ENCODE measurements around the gene ABHD17A. TPM values are rescaled to one million over a fixed set of nuclear protein-coding genes. Genes with fewer than 3 reads are reported as not detected.
A peak's percentile ranks its signal among the peaks of the same experiment; 100 is the strongest.

The ABHD17A gene
- total RNA-seq, 1 experiment from 2014 or later = 60.7 TPM

- no peak for TF ChIP-seq ZBTB43 (CRISPR knock-in tag; IDR thresholded peaks at IDR 0.05)
- TF ChIP-seq PRRX2 (CRISPR knock-in tag; IDR thresholded peaks at IDR 0.05) = no peak
- no peak for TF ChIP-seq CREB1 (CRISPR knock-in tag; IDR thresholded peaks at IDR 0.05)
- no peak for TF ChIP-seq MLX (CRISPR knock-in tag; IDR thresholded peaks at IDR 0.05)
Measured at GRCh38 chr19:1861599-1862031, 23.7 kb downstream of the ABHD17A start (continued).

- Mint-ChIP-seq H3K27ac (no peak overlapping the region), H3K27me3 (ENCODE audit: low read depth) (peaks cover 11% of the 10 kb centered on the region), H3K4me3 (peak overlapping the region; percentile 84), H3K36me3 (no peaks in the 10 kb centered on the region), H3K9me3 (no peaks in the 10 kb centered on the region), H3K4me1 (peaks cover 30% of the 10 kb centered on the region)
- DNase-seq (ENCODE audit: low spot score) = no peak
- ChIA-PET CTCF (interaction anchor here (1.1 kb wide), 1 partner anchor 12 kb away, joined by 4 read pairs; the partner anchor contains the start of gene REXO1), POLR2A (no interaction called here)
- ATAC-seq = no peak
- TF ChIP-seq ZSCAN18 (CRISPR knock-in tag; IDR thresholded peaks at IDR 0.05) (no peak), AFF4 (CRISPR knock-in tag; IDR thresholded peaks at IDR 0.05; ENCODE audit: borderline replicate concordance) (no peak), ZNF532 (CRISPR knock-in tag; IDR thresholded peaks at IDR 0.05; ENCODE audit: borderline replicate concordance) (no peak), MXD4 (CRISPR knock-in tag; IDR thresholded peaks at IDR 0.05; ENCODE audit: borderline replicate concordance) (no peak), PREB (CRISPR knock-in tag; IDR thresholded peaks at IDR 0.05; ENCODE audit: borderline replicate concordance) (no peak), JAZF1 (CRISPR knock-in tag; IDR thresholded peaks at IDR 0.05) (no peak), ZNF425 (CRISPR knock-in tag; conservative IDR thresholded peaks at IDR 0.05) (no peak), TCF7 (CRISPR knock-in tag; IDR thresholded peaks at IDR 0.05; ENCODE audit: low read depth) (no peak), IRF2 (CRISPR knock-in tag; IDR thresholded peaks at IDR 0.05; ENCODE audit: borderline replicate concordance, low read depth) (no peak), CREB1 (CRISPR knock-in tag; IDR thresholded peaks at IDR 0.05) (no peak), NFATC4 (CRISPR knock-in tag; IDR thresholded peaks at IDR 0.05) (no peak), ZMAT4 (CRISPR knock-in tag; IDR thresholded peaks at IDR 0.05) (no peak), ZBTB21 (CRISPR knock-in tag; IDR thresholded peaks at IDR 0.05; ENCODE audit: borderline replicate concordance) (no peak), ELF4 (CRISPR knock-in tag; IDR thresholded peaks at IDR 0.05; ENCODE audit: low read depth) (no peak)
Measured at GRCh38 chr19:1860821-1861598, 24.3 kb downstream of the ABHD17A start.
